ENCODE results near the gene ZBTB48.
A peak's percentile ranks its signal among the peaks of the same experiment; 100 is the strongest.

The ZBTB48 gene

GRCh38 chr1:6613361-6614018 is 33.7 kb downstream of the ZBTB48 start, which contains the start of gene PHF13:
TSS of gene PHF13 (plus strand) at chr1:6613731. CDS start at chr1:6614067, 336 bp downstream.
- H3K4me3 ChIP-seq (replicated peaks; ENCODE audit: low read depth, low read length) = peak within 1 kb of the TSS; percentile 88
- peak; percentile 99 for DNase-seq (ENCODE audit: low read depth)
- TF ChIP-seq, protein P1, sequence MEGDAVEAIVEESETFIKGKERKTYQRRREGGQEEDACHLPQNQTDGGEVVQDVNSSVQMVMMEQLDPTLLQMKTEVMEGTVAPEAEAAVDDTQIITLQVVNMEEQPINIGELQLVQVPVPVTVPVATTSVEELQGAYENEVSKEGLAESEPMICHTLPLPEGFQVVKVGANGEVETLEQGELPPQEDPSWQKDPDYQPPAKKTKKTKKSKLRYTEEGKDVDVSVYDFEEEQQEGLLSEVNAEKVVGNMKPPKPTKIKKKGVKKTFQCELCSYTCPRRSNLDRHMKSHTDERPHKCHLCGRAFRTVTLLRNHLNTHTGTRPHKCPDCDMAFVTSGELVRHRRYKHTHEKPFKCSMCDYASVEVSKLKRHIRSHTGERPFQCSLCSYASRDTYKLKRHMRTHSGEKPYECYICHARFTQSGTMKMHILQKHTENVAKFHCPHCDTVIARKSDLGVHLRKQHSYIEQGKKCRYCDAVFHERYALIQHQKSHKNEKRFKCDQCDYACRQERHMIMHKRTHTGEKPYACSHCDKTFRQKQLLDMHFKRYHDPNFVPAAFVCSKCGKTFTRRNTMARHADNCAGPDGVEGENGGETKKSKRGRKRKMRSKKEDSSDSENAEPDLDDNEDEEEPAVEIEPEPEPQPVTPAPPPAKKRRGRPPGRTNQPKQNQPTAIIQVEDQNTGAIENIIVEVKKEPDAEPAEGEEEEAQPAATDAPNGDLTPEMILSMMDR (IDR thresholded peaks at IDR 0.05; ENCODE audit: low read length, missing control alignments) = no peak

DNA sequence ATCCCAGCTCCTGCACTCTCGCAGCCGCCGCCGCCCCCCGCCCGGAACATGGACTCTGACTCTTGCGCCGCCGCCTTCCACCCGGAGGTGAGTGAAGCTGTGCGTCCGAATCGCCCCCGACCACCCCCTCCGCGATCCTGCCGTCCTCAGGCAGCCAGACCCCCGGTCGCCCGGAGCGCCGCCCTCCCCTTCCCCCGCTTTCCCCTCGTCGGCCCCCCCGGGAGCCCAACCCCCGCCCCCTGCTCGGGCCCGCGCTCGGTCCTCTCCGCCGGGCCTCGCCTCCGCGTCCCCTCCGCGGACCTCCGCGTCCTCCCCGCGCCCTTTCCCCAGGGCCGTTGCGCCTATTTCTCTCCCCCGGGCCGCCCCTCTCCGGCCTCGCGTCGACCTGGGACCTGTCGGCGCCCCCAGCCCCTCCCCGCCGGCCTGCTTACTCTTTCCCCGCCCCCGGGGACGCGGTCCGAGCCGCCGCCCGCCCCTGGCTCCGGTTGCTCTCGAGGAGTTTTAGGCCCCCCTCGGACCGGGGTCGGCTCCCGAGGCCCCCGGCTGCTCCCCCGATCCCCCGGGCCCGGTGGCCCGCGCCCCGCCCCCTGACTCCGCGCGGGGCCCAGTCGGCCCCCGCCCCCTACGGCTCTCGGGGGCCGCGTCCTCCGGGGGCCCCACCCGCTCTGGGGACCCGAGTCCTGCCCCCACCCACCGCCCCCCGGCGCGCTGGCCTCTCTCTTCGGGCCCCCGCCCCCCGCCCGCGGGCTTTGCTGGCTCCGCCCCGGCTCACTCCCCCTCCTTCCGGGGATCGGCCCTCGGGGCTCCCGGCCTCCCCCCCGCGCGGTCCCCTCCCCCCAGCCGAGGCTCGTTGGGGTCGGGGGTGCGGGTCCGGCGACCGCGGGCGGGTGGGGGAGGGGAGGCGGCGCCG is 34.5 kb downstream of the ZBTB48 start:
- H3K4me3 ChIP-seq (replicated peaks; ENCODE audit: low read depth, low read length) = peak overlapping the region; percentile 68
- TF ChIP-seq, protein P1 (IDR thresholded peaks at IDR 0.05; ENCODE audit: low read length, missing control alignments) = no peak
- DNase-seq (ENCODE audit: low read depth) = peak; percentile 37

GRCh38 chr1:6614929-6615785 is 35.4 kb downstream of the ZBTB48 start:
- peak overlapping the region; percentile 68 for H3K4me3 ChIP-seq (replicated peaks; ENCODE audit: low read depth, low read length)
- TF ChIP-seq, protein P1 (IDR thresholded peaks at IDR 0.05; ENCODE audit: low read length, missing control alignments) = no peak
- DNase-seq (ENCODE audit: low read depth) = peak; percentile 17

- DNase-seq (ENCODE audit: low read depth) = no peak
- TF ChIP-seq, protein P1 (IDR thresholded peaks at IDR 0.05; ENCODE audit: low read length, missing control alignments) = no peak
- H3K4me3 ChIP-seq (replicated peaks; ENCODE audit: low read depth, low read length) = no peak overlapping the region
Measured at GRCh38 chr1:6619045-6619444, 39.3 kb downstream of the ZBTB48 start.

DNA sequence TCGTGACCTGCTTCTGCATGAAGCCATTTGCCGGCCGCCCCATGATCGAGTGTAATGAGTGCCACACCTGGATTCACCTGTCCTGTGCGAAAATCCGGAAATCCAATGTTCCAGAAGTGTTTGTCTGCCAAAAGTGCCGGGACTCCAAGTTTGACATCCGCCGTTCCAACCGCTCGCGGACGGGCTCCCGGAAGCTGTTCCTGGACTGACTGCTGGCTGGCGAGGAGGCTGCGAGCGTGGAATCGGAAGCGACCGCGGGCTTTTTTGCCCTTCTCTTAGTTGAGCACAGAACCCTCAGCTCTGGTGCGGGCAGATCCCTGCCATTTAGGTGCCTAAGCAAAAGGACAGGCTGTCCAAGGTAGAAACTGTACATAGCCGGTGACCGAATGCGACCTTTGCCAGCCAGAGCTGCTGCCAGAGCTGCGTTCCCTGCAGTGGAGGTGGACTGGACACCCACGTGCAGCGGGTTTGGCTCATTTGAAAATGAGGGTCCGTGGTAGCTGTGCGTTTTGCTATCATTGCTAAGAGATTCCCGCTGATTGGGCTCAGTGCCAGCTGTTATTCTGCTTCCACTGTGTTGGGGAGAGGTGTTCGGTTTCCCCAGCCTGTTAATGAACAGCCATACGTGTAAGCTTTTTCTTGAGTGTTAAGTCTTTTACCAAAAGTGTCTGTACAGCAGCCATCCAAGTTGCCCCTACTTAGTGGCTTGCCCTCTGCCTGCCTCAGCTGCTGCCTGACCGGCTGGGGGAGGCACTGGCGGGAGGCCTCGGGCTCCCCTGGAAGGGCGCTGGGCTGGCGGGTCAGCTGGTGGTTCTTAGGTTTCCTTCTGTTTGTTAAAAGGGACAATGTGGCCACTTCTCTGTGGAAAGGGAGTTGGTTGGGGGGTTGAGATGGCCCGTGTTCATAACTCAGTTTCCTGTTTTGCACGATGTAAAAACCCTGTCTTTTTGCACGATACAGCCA is 41.9 kb downstream of the ZBTB48 start:
- DNase-seq (ENCODE audit: low read depth) = no peak
- TF ChIP-seq, protein P1 (IDR thresholded peaks at IDR 0.05; ENCODE audit: low read length, missing control alignments) = no peak
- no peak overlapping the region for H3K4me3 ChIP-seq (replicated peaks; ENCODE audit: low read depth, low read length)

Measured in fibroblast of pulmonary artery (primary cell).